Endothelial cell of umbilical vein (primary cell): ENCODE results near the gene SGK1. TPM values are rescaled to one million over a fixed set of nuclear protein-coding genes. Genes with fewer than 3 reads are reported as not detected.

Experiments
- BruUV-seq: library from RNA; stranded (reverse); fragments of 400-500 nt; replicated peaks from 2 replicates; lab custom pipeline; 2021; lab: Mats Ljungman, UMichigan
- CTCF ChIA-PET: fragments of 300-600, 350-600 bp; sonication (Branson Sonifier 250); formaldehyde crosslinking; loops from one replicate; lab custom pipeline; 2021; ENCODE audit warnings: antibody characterized with exemption, inconsistent platforms; lab: Charles Lee
- POLR2A ChIA-PET: fragments of 300-600, 350-600 bp; sonication (Branson Sonifier 250); formaldehyde crosslinking; loops from one replicate; lab custom pipeline; 2021; ENCODE audit warnings: antibody characterized with exemption, inconsistent platforms; lab: Charles Lee
- DNase-seq: peaks from one replicate; pipeline ENCODE4 v3.0.0-alpha.2; 2011; ENCODE audit warnings: low read depth, low spot score
- FAIRE-seq: peaks from 2 replicates; lab custom pipeline; 2011; peaks lifted over from hg19 to GRCh38; lab: Jason Lieb, UNC
- H2AFZ ChIP-seq: 2 replicates; pipeline ENCODE4 v1.6.0; 2012; ENCODE audit warnings: low read depth, low read length, control low read depth, inconsistent platforms
- H3K27ac ChIP-seq: 2 replicates; pipeline ENCODE4 v1.5.1; 2011; ENCODE audit warnings: low read depth, mild to moderate bottlenecking, control low read depth, low read length, moderate library complexity; ENCODE audit not compliant: insufficient read depth
- H3K27me3 ChIP-seq, 2 experiments: 2 replicates each; pipeline versions ENCODE4 v1.6.0 to v1.6.1; 2011; ENCODE audit warnings: low read length in 2 of 2, mixed read lengths in 1 of 2; ENCODE audit not compliant: control insufficient read depth in 2 of 2, insufficient read depth in 2 of 2
- H3K36me3 ChIP-seq, 2 experiments: 2 replicates in 1 of 2; 3 replicates in 1 of 2; pipeline ENCODE4 v1.5.1; 2011; ENCODE audit warnings: low read length in 2 of 2, mild to moderate bottlenecking in 1 of 2, moderate library complexity in 1 of 2; ENCODE audit not compliant: control insufficient read depth in 2 of 2, insufficient read depth in 2 of 2; ENCODE audit errors: extremely low read depth in 1 of 2
- H3K4me1 ChIP-seq: 3 replicates; pipeline ENCODE4 v1.5.1; 2011; ENCODE audit warnings: mild to moderate bottlenecking, low read length; ENCODE audit not compliant: control insufficient read depth, insufficient read depth; ENCODE audit errors: extremely low read depth
- H3K4me2 ChIP-seq: 2 replicates; pipeline ENCODE4 v1.6.1; 2011; ENCODE audit warnings: low read length, control low read depth, mixed read lengths; ENCODE audit not compliant: insufficient read depth
- H3K4me3 ChIP-seq, 3 experiments: fragments of 200-600 bp in 1 of 3; sonication (generic), shearing (Covaris generic) in 1 of 3; replicated peaks in 1 of 3; 2 replicates each; pipeline ENCODE4 v1.5.1; 2011 to 2016; ENCODE audit warnings: control low read depth in 3 of 3, low read length in 3 of 3, mild to moderate bottlenecking in 2 of 3, inconsistent platforms in 1 of 3, low read depth in 1 of 3, moderate library complexity in 1 of 3; ENCODE audit not compliant: insufficient read depth in 1 of 3
- H3K79me2 ChIP-seq: 2 replicates; pipeline ENCODE4 v1.6.0; 2012; ENCODE audit warnings: low read length, inconsistent platforms; ENCODE audit not compliant: control insufficient read depth, insufficient read depth
- H3K9ac ChIP-seq: replicated peaks from 2 replicates; pipeline ENCODE3; 2011; ENCODE audit warnings: low read length, control low read depth; ENCODE audit not compliant: insufficient read depth; ENCODE audit errors: extremely low read depth
- H3K9me1 ChIP-seq: replicated peaks from 3 replicates; pipeline ENCODE4 v1.6.0; 2011; ENCODE audit warnings: mild to moderate bottlenecking, low read length; ENCODE audit not compliant: control insufficient read depth, insufficient read depth; ENCODE audit errors: extremely low read depth
- H3K9me3 ChIP-seq: replicated peaks from 2 replicates; pipeline ENCODE4 v1.5.1; 2012; ENCODE audit warnings: low read length, inconsistent platforms; ENCODE audit not compliant: control insufficient read depth, insufficient read depth
- H4K20me1 ChIP-seq: replicated peaks from 2 replicates; pipeline ENCODE3; 2011; ENCODE audit warnings: mild to moderate bottlenecking, low read length; ENCODE audit not compliant: control insufficient read depth, insufficient read depth; ENCODE audit errors: extremely low read depth
- EZH2 ChIP-seq: IDR thresholded peaks from 2 replicates; pipeline ENCODE4 v1.6.1; 2012; ENCODE audit warnings: borderline replicate concordance, low read depth, mild to moderate bottlenecking, moderate library complexity, low read length, inconsistent platforms; ENCODE audit not compliant: severe bottlenecking
- FOS ChIP-seq: IDR thresholded peaks from 2 replicates; pipeline ENCODE4 v1.6.1; 2011; ENCODE audit warnings: mild to moderate bottlenecking, low read length, moderate library complexity, borderline replicate concordance; ENCODE audit not compliant: insufficient read depth
- GATA2 ChIP-seq: IDR thresholded peaks from 2 replicates; pipeline ENCODE4 v1.7.0; 2011; ENCODE audit warnings: low read depth, mild to moderate bottlenecking, moderate library complexity, mixed read lengths, low read length; ENCODE audit not compliant: insufficient read length, insufficient read depth
- JUN ChIP-seq: IDR thresholded peaks from 2 replicates; pipeline ENCODE4 v1.6.1; 2011; ENCODE audit warnings: borderline replicate concordance, low read depth; ENCODE audit not compliant: insufficient read length, insufficient read depth
- MYC ChIP-seq: IDR thresholded peaks from one replicate; pipeline ENCODE4 v1.6.1; 2011; ENCODE audit warnings: mild to moderate bottlenecking, low read depth, low read length
- POLR2A ChIP-seq: IDR thresholded peaks from 2 replicates; pipeline ENCODE4 v1.6.1; 2012; ENCODE audit warnings: low read depth, mild to moderate bottlenecking, control low read depth, low read length
- POLR2AphosphoS5 ChIP-seq: IDR thresholded peaks from 2 replicates; pipeline ENCODE4 v1.6.1; 2012; ENCODE audit warnings: low read depth, mild to moderate bottlenecking, control low read depth, low read length, moderate library complexity; ENCODE audit not compliant: insufficient read depth
- dilution Hi-C: fragments of 300-500 bp; cut with MboI; formaldehyde crosslinking; loops from one replicate; pipeline ENCODE4 v1.15.0; 2019; ENCODE audit warnings: low sequenced_read_pairs; ENCODE audit not compliant: extremely low pct_ligation_motif_present
- intact Hi-C: fragments of 100-400 bp; cut with micrococcal nuclease; formaldehyde crosslinking; loops from one replicate; pipeline ENCODE4 v1.10.0; 2022
- polyA plus RNA-seq, 4 experiments: library from polyadenylated mRNA; depleted of rRNA in 3 of 4; stranded (reverse) in 3 of 4; unstranded in 1 of 4; fragments of >200 nt; gene quantifications; 2 replicates each; pipeline versions ENCODE4 v1.2.1 to v1.2.3, GENCODE V29; 2011 to 2012; ENCODE audit warnings: missing spikeins in 1 of 4
- total RNA-seq: library from RNA; stranded (reverse); gene quantifications from 2 replicates; pipeline ENCODE4 v1.2.3, GENCODE V29; 2021
- TF ChIP-seq, protein P1 (sequence below): IDR thresholded peaks from 2 replicates; pipeline ENCODE4 v1.6.1; 2011; ENCODE audit not compliant: insufficient read depth, insufficient read length
- TF ChIP-seq, protein P2 (sequence below), 2 donors: IDR thresholded peaks; 1 replicate in 1 of 2; 2 replicates in 1 of 2; pipeline ENCODE4 v1.5.1; 2011; ENCODE audit warnings: low read length in 2 of 2, mild to moderate bottlenecking in 2 of 2, moderate library complexity in 2 of 2, control low read depth in 1 of 2, inconsistent platforms in 1 of 2, low read depth in 1 of 2; ENCODE audit not compliant: insufficient read depth in 1 of 2; ENCODE audit errors: extremely low read depth in 1 of 2

SGK1 gene
- total and polyA plus RNA-seq, 2 donors (not counting 3 experiments of a cell fraction or from before 2014, with no cell fraction given): 121 to 128 TPM

DNA sequence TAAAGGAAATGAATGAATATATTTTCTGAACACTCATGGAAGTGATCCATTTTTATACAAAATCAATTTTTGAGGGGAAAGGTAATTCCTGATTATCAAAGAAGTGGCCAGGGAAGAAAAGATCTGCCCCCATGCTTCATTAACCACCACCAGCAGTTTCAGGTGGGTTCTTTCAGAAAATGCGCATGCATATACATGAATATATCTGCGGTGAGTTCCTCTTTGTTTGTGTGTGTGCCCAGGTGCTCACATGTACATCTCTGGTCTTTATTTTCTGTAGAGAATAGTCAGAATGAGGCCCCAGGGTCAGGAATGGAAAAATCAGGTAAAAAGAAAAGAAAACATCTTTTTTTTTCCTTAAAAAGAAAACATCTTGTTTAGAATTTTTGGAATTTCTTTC lies 88.4 kb downstream of the SGK1 start:
- FAIRE-seq: no peak
- Histone ChIP-seq H3K4me3 (no peak overlapping the region), H3K79me2 (no peaks in the 10 kb centered on the region), H2AFZ (no peak overlapping the region), H3K27me3 (no peaks in the 10 kb centered on the region), H3K4me1 (peaks cover 4% of the 10 kb centered on the region), H3K4me2 (no peak overlapping the region), H3K9ac (no peak overlapping the region), H3K36me3 (no peaks in the 10 kb centered on the region), H3K9me3 (no peaks in the 10 kb centered on the region), H3K27ac (no peak overlapping the region), H4K20me1 (no peaks in the 10 kb centered on the region), H3K9me1 (no peaks in the 10 kb centered on the region)
- intact Hi-C loops: no loop called here
- dilution Hi-C loops: no loop called here
- ChIA-PET CTCF (interaction anchor here (0.7 to 0.8 kb wide), 2 partner anchors 60 to 88 kb away, joined by 3 read pairs; partner anchors contain the start of gene SGK1), POLR2A (no interaction called here)
- no TSS peak for BruUV-seq
- DNase-seq: no peak
- TF ChIP-seq MYC (no peak), POLR2AphosphoS5 (no peak), POLR2A (no peak)
- TF ChIP-seq, protein P1, sequence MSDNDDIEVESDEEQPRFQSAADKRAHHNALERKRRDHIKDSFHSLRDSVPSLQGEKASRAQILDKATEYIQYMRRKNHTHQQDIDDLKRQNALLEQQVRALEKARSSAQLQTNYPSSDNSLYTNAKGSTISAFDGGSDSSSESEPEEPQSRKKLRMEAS: no peak

DNA sequence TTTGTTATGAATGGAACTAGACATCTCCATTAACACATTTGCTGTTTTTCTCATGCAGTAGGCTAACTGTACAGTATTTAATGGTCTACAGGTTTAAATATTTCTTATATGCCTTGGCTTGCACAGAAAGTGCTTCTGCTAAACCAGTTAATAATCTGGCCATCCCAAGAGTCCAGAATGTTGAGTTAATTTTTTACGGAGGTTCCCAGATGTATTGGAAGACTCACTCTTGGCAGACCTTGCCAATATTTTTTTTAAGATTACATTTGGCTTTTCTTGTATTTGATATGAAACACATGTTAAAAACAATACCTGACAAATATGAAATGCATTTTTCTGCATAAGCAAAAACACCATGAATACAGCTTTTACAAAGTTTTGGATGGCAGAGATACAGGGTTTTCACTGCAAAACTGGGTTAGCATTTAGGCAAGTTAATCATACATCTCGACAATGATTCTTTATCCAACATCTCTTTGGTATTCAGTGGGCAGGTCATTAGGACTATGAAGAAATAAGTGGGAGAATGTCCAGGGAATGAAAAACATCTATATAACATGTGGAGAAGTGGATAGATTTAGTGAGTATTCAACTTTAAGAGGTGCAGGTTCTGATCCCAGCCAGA lies 94.0 kb downstream of the SGK1 start:
- no peak overlapping the region for H3K27ac ChIP-seq
- DNase-seq (no peak), FAIRE-seq (no peak)
- no peaks in the 10 kb centered on the region for H3K36me3 ChIP-seq
- no TSS peak for BruUV-seq
- H3K4me3 ChIP-seq: no peak overlapping the region
- H3K79me2 ChIP-seq: no peaks in the 10 kb centered on the region
- intact Hi-C loops (no loop called here), dilution Hi-C loops (no loop called here)
- H3K4me1 ChIP-seq: no peaks in the 10 kb centered on the region
- H3K4me2 ChIP-seq: no peak overlapping the region
- no peaks in the 10 kb centered on the region for H3K9me1 ChIP-seq
- H3K9ac ChIP-seq: no peak overlapping the region
- no peaks in the 10 kb centered on the region for H3K27me3 ChIP-seq
- no peak overlapping the region for H2AFZ ChIP-seq
- no peaks in the 10 kb centered on the region for H3K9me3 ChIP-seq
- ChIA-PET POLR2A (no interaction called here), CTCF (no interaction called here)
- H4K20me1 ChIP-seq: no peaks in the 10 kb centered on the region
- TF ChIP-seq MYC (no peak), FOS (no peak), EZH2 (no peak), JUN (no peak), GATA2 (no peak), POLR2AphosphoS5 (no peak), POLR2A (no peak)
- TF ChIP-seq, protein P2, sequence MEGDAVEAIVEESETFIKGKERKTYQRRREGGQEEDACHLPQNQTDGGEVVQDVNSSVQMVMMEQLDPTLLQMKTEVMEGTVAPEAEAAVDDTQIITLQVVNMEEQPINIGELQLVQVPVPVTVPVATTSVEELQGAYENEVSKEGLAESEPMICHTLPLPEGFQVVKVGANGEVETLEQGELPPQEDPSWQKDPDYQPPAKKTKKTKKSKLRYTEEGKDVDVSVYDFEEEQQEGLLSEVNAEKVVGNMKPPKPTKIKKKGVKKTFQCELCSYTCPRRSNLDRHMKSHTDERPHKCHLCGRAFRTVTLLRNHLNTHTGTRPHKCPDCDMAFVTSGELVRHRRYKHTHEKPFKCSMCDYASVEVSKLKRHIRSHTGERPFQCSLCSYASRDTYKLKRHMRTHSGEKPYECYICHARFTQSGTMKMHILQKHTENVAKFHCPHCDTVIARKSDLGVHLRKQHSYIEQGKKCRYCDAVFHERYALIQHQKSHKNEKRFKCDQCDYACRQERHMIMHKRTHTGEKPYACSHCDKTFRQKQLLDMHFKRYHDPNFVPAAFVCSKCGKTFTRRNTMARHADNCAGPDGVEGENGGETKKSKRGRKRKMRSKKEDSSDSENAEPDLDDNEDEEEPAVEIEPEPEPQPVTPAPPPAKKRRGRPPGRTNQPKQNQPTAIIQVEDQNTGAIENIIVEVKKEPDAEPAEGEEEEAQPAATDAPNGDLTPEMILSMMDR (IDR thresholded peaks at IDR 0.05; ENCODE audit: extremely low read depth in 1 of 2, insufficient read depth in 1 of 2, low read depth in 1 of 2, low read length in 2 of 2): no peak
- TF ChIP-seq, protein P1: no peak
